Naive thymus-derived CD4-positive, alpha-beta T cell (primary cell): Measurements from ENCODE around the gene MARS1. TPM values are rescaled to one million over a fixed set of nuclear protein-coding genes. Genes with fewer than 3 reads are reported as not detected.
A peak's percentile ranks its signal among the peaks of the same experiment; 100 is the strongest.

Experiments used
- ATAC-seq: fragments of 150-1000 bp; cut with Tn5 transposase; 2 replicates; pipeline ENCODE4 v1.10.0; 2021; ENCODE audit warnings: mild to moderate bottlenecking, moderate library complexity
- CTCF ChIA-PET: fragments of 350-600 bp; sonication (Branson Sonifier 250); formaldehyde crosslinking; loops from one replicate; lab custom pipeline; 2021; ENCODE audit warnings: antibody characterized with exemption; lab: Charles Lee
- POLR2A ChIA-PET: fragments of 350-600 bp; sonication (Branson Sonifier 250); formaldehyde crosslinking; loops from one replicate; lab custom pipeline; 2021; ENCODE audit warnings: antibody characterized with exemption, inconsistent platforms; lab: Charles Lee
- DNase-seq, 9 donors: peaks; one replicate each; pipeline versions ENCODE4 v3.0.0 to v3.0.0-alpha.2; 2020 to 2022; ENCODE audit warnings: mixed read lengths in 1 of 9
- H3K27ac ChIP-seq: one replicate; pipeline ENCODE4 v1.7.0; 2013; ENCODE audit warnings: mild to moderate bottlenecking, low read depth, low read length, moderate library complexity
- H3K27me3 ChIP-seq, 2 donors: one replicate each; pipeline ENCODE4 v1.7.0; 2013; ENCODE audit warnings: low read length in 2 of 2, mild to moderate bottlenecking in 2 of 2, moderate library complexity in 2 of 2; ENCODE audit not compliant: control insufficient read depth in 2 of 2, insufficient read depth in 2 of 2
- H3K36me3 ChIP-seq, 3 experiments: 1 replicate in 2 of 3; 2 replicates in 1 of 3; pipeline ENCODE4 v1.7.0; 2013; ENCODE audit warnings: low read length in 3 of 3, mild to moderate bottlenecking in 3 of 3, moderate library complexity in 1 of 3; ENCODE audit not compliant: insufficient read depth in 3 of 3, control insufficient read depth in 2 of 3
- H3K4me1 ChIP-seq, 2 donors: one replicate each; pipeline ENCODE4 v1.7.0; 2013; ENCODE audit warnings: low read length in 2 of 2, mild to moderate bottlenecking in 2 of 2, moderate library complexity in 1 of 2; ENCODE audit not compliant: control insufficient read depth in 2 of 2, insufficient read depth in 2 of 2
- H3K4me3 ChIP-seq: 2 replicates; pipeline ENCODE4 v1.7.0; 2013; ENCODE audit warnings: mild to moderate bottlenecking, low read length
- H3K9me3 ChIP-seq, 3 experiments: 1 replicate in 2 of 3; 2 replicates in 1 of 3; pipeline ENCODE4 v1.7.0; 2013; ENCODE audit warnings: low read length in 3 of 3; ENCODE audit not compliant: control insufficient read depth in 2 of 3
- H3K27ac Mint-ChIP-seq, 9 donors: one replicate each; pipeline ENCODE4 v1.8.0; 2020 to 2022; ENCODE audit warnings: mixed read lengths in 9 of 9, mild to moderate bottlenecking in 8 of 9, moderate library complexity in 5 of 9, inconsistent platforms in 2 of 9
- H3K27me3 Mint-ChIP-seq, 5 donors: one replicate each; pipeline ENCODE4 v1.8.0; 2021 to 2022; ENCODE audit warnings: mixed read lengths in 5 of 5, mild to moderate bottlenecking in 1 of 5
- H3K36me3 Mint-ChIP-seq, 5 donors: one replicate each; pipeline ENCODE4 v1.8.0; 2020 to 2022; ENCODE audit warnings: mixed read lengths in 5 of 5, mild to moderate bottlenecking in 3 of 5, inconsistent platforms in 1 of 5
- H3K4me1 Mint-ChIP-seq, 7 donors: one replicate each; pipeline ENCODE4 v1.8.0; 2020 to 2022; ENCODE audit warnings: mixed read lengths in 7 of 7, mild to moderate bottlenecking in 3 of 7, inconsistent platforms in 1 of 7
- H3K4me3 Mint-ChIP-seq, 10 donors: one replicate each; pipeline ENCODE4 v1.8.0; 2020 to 2022; ENCODE audit warnings: mild to moderate bottlenecking in 10 of 10, mixed read lengths in 10 of 10, moderate library complexity in 6 of 10, inconsistent platforms in 2 of 10
- H3K9me3 Mint-ChIP-seq, 11 donors: one replicate each; pipeline ENCODE4 v1.8.0; 2020 to 2022; ENCODE audit warnings: mixed read lengths in 11 of 11, mild to moderate bottlenecking in 4 of 11, inconsistent platforms in 1 of 11, moderate library complexity in 1 of 11
- intact Hi-C, 2 donors: fragments of 100-400 bp; cut with micrococcal nuclease; formaldehyde crosslinking; loops; one replicate each; pipeline ENCODE4 v1.15.1; 2023
- polyA plus RNA-seq, 2 donors: library from polyadenylated mRNA; unstranded; fragments of 300-500 nt; fragmentation: Illumina TruSeq; gene quantifications; one replicate each; pipeline ENCODE4 v1.2.3, GENCODE V29; 2021
- total RNA-seq, 6 experiments: library from RNA in 5 of 6; stranded (reverse) in 5 of 6; gene quantifications; 1 replicate in 5 of 6; 2 replicates in 1 of 6; pipeline ENCODE4 v1.2.3 and lab custom pipeline; 2021 to 2026

MARS1 gene
- total and polyA plus RNA-seq, 7 experiments from 2014 or later = 86.0 to 229 (median 184) TPM

GRCh38 chr12:57472391-57472790, 15.5 kb upstream of the MARS1 start:
- ATAC-seq = no peak
- Mint-ChIP-seq H3K27me3 (no peaks in the 10 kb centered on the region), H3K9me3 (no peaks in the 10 kb centered on the region), H3K36me3 (peaks cover 17 to 48% (median 46%) of the 10 kb centered on the region in 5 donors), H3K27ac (peak overlapping the region in 8 of 9 donors; percentile 55 to 90 (median 73)), H3K4me1 (peaks cover 41 to 62% (median 48%) of the 10 kb centered on the region in 7 donors), H3K4me3 (peak overlapping the region in 4 of 10 donors; percentile 1 to 41 (median 19))
- Histone ChIP-seq H3K27me3 (no peaks in the 10 kb centered on the region), H3K36me3 (peaks cover 23 to 79% (median 41%) of the 10 kb centered on the region in 3 experiments), H3K27ac (peak overlapping the region; percentile 36), H3K4me3 (no peak overlapping the region), H3K9me3 (no peaks in the 10 kb centered on the region), H3K4me1 (peaks cover 27 to 42% of the 10 kb centered on the region in 2 donors)
- ChIA-PET POLR2A (interaction anchor here (1.5 to 2.3 kb wide), 2 partner anchors 10 to 17 kb away, joined by 3 to 6 read pairs; partner anchors contain the start of gene INHBE), CTCF (interaction anchor here (0.9 kb wide), 1 partner anchor 11 kb away, joined by 3 read pairs; no protein-coding TSS in a partner anchor)
- intact Hi-C loops = no loop called here
- DNase-seq = no peak

GRCh38 chr12:57473392-57473791, 14.5 kb upstream of the MARS1 start:
- H3K4me1 Mint-ChIP-seq = peaks cover 38 to 65% (median 50%) of the 10 kb centered on the region in 7 donors
- Histone ChIP-seq H3K36me3 (peaks cover 23 to 70% (median 41%) of the 10 kb centered on the region in 3 experiments), H3K27me3 (no peaks in the 10 kb centered on the region), H3K9me3 (no peaks in the 10 kb centered on the region), H3K4me3 (no peak overlapping the region), H3K27ac (peak overlapping the region; percentile 94), H3K4me1 (peaks cover 31 to 47% of the 10 kb centered on the region in 2 donors)
- peak overlapping the region in 9 of 10 donors; percentile 65 to 90 (median 78) for H3K4me3 Mint-ChIP-seq
- CTCF ChIA-PET = interaction anchor here (9.6 kb wide), 1 partner anchor 13 kb away, joined by 101 read pairs; the partner anchor contains the start of gene GLI1
- POLR2A ChIA-PET = interaction anchor here (0.9 to 2.0 kb wide), 3 partner anchors 8 to 50 kb away, joined by 3 to 15 read pairs (median 3); partner anchors contain the start of gene DDIT3
- no peak for ATAC-seq
- no peaks in the 10 kb centered on the region for H3K27me3 Mint-ChIP-seq
- intact Hi-C loops = no loop called here
- H3K9me3 Mint-ChIP-seq = no peaks in the 10 kb centered on the region
- peak overlapping the region in 8 of 9 donors; percentile 80 to 93 (median 88) for H3K27ac Mint-ChIP-seq
- no peak for DNase-seq
- H3K36me3 Mint-ChIP-seq = peaks cover 7 to 42% (median 36%) of the 10 kb centered on the region in 5 donors

- H3K27ac Mint-ChIP-seq = peak overlapping the region; percentile 71 to 93 (median 90)
- ChIA-PET CTCF (interaction anchor here (9.6 kb wide), 1 partner anchor 13 kb away, joined by 101 read pairs; the partner anchor contains the start of gene GLI1), POLR2A (interaction anchor here (0.6 to 2.0 kb wide), 7 partner anchors 8 to 75 kb away, joined by 3 to 15 read pairs (median 4); partner anchors contain the start of gene DDIT3)
- Histone ChIP-seq H3K36me3 (peaks cover 23 to 67% (median 41%) of the 10 kb centered on the region in 3 experiments), H3K9me3 (no peaks in the 10 kb centered on the region), H3K4me3 (no peak overlapping the region), H3K27me3 (no peaks in the 10 kb centered on the region), H3K27ac (peak overlapping the region; percentile 94), H3K4me1 (peaks cover 36 to 52% of the 10 kb centered on the region in 2 donors)
- H3K4me1 Mint-ChIP-seq = peaks cover 42 to 69% (median 55%) of the 10 kb centered on the region in 7 donors
- H3K27me3 Mint-ChIP-seq = no peaks in the 10 kb centered on the region
- DNase-seq (no peak), ATAC-seq (no peak)
- peaks cover 6 to 41% (median 34%) of the 10 kb centered on the region in 5 donors for H3K36me3 Mint-ChIP-seq
- no peaks in the 10 kb centered on the region for H3K9me3 Mint-ChIP-seq
- intact Hi-C loops = no loop called here
- peak overlapping the region; percentile 63 to 90 (median 78) for H3K4me3 Mint-ChIP-seq
Measured at GRCh38 chr12:57473886-57474285, 14.0 kb upstream of the MARS1 start.

- peak overlapping the region; percentile 94 for H3K27ac ChIP-seq
- Mint-ChIP-seq H3K4me3 (peak overlapping the region; percentile 63 to 90 (median 78)), H3K27me3 (no peaks in the 10 kb centered on the region), H3K4me1 (peaks cover 48 to 71% (median 59%) of the 10 kb centered on the region in 7 donors), H3K9me3 (no peaks in the 10 kb centered on the region), H3K36me3 (peaks cover 6 to 38% (median 30%) of the 10 kb centered on the region in 5 donors), H3K27ac (peak overlapping the region; percentile 71 to 93 (median 90))
- intact Hi-C loops = no loop called here
- POLR2A ChIA-PET = interaction anchor here (0.6 to 2.0 kb wide), 8 partner anchors 8 to 75 kb away, joined by 3 to 15 read pairs (median 4); partner anchors contain the start of gene DDIT3
- DNase-seq = no peak
- peaks cover 23 to 62% (median 41%) of the 10 kb centered on the region in 3 experiments for H3K36me3 ChIP-seq
- CTCF ChIA-PET = interaction anchor here (1.6 to 9.6 kb wide), 2 partner anchors 14 to 19 kb away, joined by 4 to 101 read pairs; partner anchors contain the start of gene GLI1
- no peak for ATAC-seq
- H3K9me3 ChIP-seq = no peaks in the 10 kb centered on the region
- peaks cover 42 to 57% of the 10 kb centered on the region in 2 donors for H3K4me1 ChIP-seq
- H3K4me3 ChIP-seq = no peak overlapping the region
- H3K27me3 ChIP-seq = no peaks in the 10 kb centered on the region
Measured at GRCh38 chr12:57474430-57474829, 13.4 kb upstream of the MARS1 start.

- H3K27me3 Mint-ChIP-seq = no peaks in the 10 kb centered on the region
- CTCF ChIA-PET = interaction anchor here (1.6 to 9.6 kb wide), 2 partner anchors 14 to 19 kb away, joined by 4 to 101 read pairs; partner anchors contain the start of gene GLI1
- ATAC-seq (no peak), DNase-seq (no peak)
- peak overlapping the region; percentile 94 for H3K27ac ChIP-seq
- peaks cover 45 to 62% of the 10 kb centered on the region in 2 donors for H3K4me1 ChIP-seq
- H3K36me3 Mint-ChIP-seq = peaks cover 6 to 39% (median 29%) of the 10 kb centered on the region in 5 donors
- H3K9me3 ChIP-seq = no peaks in the 10 kb centered on the region
- peak overlapping the region; percentile 63 to 90 (median 78) for H3K4me3 Mint-ChIP-seq
- H3K27ac Mint-ChIP-seq = peak overlapping the region; percentile 71 to 93 (median 90)
- peaks cover 23 to 58% (median 41%) of the 10 kb centered on the region in 3 experiments for H3K36me3 ChIP-seq
- peaks cover 52 to 75% (median 63%) of the 10 kb centered on the region in 7 donors for H3K4me1 Mint-ChIP-seq
- POLR2A ChIA-PET = interaction anchor here (0.6 to 2.0 kb wide), 6 partner anchors 9 to 52 kb away, joined by 3 to 15 read pairs (median 4); partner anchors contain the start of gene DDIT3
- intact Hi-C loops = loop anchor here (5.0 kb wide), 4 partner anchors 217 to 388 kb away; partner anchors contain the start of genes NAB2 (in 2 of the 2), OS9 (in 2 of the 2) and CDK4 (in 1 of the 2)
- H3K9me3 Mint-ChIP-seq = no peaks in the 10 kb centered on the region
- no peaks in the 10 kb centered on the region for H3K27me3 ChIP-seq
- H3K4me3 ChIP-seq = no peak overlapping the region
Measured at GRCh38 chr12:57474862-57475261, 13.0 kb upstream of the MARS1 start.
